GM12873 (cell line): ENCODE results near the gene WDR38.

Experiments
- TF ChIP-seq, protein P1 (sequence below): IDR thresholded peaks from 2 replicates; pipeline ENCODE4 v1.5.1; 2012; ENCODE audit warnings: low read depth, mild to moderate bottlenecking, moderate library complexity, low read length, control low read depth; ENCODE audit not compliant: insufficient read depth; ENCODE audit errors: missing control alignments

Gene WDR38

DNA sequence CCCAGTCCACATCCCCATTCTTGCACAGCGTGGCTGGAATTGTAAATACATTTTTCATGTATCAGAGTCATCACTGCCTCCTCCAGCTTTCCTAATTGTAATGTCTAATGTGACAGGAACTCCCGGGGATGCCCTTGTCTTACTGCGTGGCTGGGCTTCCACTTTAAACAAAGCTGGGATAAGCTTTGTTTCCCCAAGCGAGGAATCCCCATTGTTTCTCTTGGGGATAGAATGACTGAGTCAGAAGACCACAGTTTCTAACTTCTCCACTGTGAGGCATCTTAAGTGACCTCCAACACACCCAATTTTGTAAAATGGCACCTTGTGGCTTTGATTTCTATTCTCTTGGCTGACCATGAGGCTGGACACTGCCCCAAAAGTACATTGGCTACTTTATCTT, 31.1 kb downstream of the WDR38 start:
- TF ChIP-seq, protein P1, sequence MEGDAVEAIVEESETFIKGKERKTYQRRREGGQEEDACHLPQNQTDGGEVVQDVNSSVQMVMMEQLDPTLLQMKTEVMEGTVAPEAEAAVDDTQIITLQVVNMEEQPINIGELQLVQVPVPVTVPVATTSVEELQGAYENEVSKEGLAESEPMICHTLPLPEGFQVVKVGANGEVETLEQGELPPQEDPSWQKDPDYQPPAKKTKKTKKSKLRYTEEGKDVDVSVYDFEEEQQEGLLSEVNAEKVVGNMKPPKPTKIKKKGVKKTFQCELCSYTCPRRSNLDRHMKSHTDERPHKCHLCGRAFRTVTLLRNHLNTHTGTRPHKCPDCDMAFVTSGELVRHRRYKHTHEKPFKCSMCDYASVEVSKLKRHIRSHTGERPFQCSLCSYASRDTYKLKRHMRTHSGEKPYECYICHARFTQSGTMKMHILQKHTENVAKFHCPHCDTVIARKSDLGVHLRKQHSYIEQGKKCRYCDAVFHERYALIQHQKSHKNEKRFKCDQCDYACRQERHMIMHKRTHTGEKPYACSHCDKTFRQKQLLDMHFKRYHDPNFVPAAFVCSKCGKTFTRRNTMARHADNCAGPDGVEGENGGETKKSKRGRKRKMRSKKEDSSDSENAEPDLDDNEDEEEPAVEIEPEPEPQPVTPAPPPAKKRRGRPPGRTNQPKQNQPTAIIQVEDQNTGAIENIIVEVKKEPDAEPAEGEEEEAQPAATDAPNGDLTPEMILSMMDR: no peak

GRCh38 chr9:124885551-124885950, 32.3 kb downstream of the WDR38 start:
- TF ChIP-seq, protein P1: no peak

DNA sequence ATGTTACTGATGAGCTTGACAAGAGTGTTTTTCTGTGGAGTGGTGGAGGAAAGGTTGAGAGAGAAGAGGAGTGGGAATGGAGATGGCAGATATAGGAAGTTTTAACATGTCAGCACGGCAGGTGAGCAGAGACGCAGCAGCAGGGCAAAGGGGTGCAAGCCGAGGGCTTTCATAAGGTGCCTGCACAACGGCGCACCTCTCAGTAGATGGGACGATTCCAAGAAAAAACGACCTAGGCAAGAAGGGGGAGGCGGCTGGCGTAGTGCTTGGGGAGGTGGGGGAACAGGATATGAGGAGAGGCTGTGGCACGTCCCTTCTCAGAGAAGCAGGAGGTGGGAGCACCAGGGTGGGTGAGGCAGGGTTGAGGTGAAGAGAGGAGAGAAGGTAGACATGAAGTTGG, 33.2 kb downstream of the WDR38 start:
- TF ChIP-seq, protein P1: no peak

DNA sequence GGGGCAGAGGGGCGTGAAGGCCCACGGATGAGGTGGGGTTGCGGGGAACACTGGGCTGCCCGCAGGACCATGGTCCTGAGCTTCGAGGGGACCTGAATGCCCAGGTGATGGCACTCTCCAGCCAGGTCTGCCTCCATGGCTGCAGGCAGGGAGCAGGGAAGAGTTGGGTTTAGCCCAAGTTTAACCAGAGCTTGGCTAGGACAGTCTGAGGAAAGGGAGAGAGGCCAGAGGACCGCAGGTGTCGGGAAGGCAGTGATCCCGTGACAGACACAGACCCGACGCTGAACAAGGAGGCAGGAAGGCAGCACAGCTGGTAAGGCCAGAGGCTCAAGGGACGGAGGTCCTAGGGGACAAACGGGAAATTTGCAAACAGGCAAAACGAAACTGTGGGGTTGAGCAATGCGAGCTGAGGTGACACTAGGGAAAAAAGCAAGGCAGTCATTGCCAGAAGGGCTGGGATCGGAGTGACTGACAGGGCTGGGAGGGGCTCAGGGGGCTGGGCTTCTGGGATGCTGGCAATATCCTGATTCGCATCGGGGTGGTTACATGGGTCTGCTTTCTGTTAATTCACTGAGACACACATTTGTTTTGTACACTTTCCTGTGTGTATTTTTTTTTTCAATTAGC, 33.7 kb downstream of the WDR38 start:
- TF ChIP-seq, protein P1: no peak

DNA sequence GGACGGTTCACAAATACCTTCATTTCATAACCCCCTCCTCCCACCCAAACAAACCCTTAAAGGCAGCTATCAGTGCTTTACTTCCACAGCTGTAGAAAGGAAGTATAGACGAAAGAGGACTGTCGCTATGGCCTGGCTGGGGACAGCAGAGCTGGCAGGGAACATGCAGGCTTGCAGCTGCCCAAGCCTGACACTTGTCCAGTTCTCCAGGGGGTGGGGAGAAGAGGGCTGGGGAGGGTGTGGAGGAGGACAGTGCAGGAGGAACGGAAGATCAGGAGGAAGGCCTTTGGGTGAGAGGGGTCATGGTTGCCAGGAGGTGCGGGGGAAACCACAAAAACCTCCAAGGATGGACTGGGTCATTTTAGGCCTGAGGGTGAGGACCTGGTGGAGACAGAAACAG, 34.6 kb downstream of the WDR38 start:
- TF ChIP-seq, protein P1: no peak

GRCh38 chr9:124889006-124889405, 35.7 kb downstream of the WDR38 start:
- TF ChIP-seq, protein P1: no peak

DNA sequence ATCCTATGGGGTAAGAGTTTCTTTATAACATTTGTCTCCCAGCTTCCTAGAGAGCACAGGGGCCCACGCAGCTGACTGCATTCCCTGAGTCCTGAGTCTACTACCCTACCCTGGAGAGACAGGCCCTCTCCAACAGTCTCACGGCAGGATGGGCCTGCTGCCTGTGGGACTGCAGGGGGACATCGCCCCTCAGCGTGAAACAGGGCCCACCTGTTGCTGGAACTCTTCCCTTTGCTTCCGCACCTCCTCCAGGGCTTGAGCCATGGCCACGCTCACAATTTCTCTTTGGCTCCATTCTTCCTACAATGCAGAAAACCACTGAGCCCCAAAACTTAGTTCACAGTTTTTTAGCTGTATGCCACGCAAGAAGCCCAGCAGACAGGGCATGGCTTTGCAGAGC, 36.9 kb downstream of the WDR38 start:
- TF ChIP-seq, protein P1: no peak
